WTC11 (cell line): ENCODE results near the gene TRIM42. TPM values are rescaled to one million over a fixed set of nuclear protein-coding genes. Genes with fewer than 3 reads are reported as not detected.

Source experiments
- ATAC-seq: fragments of 200-7000 bp; cut with Tn5 transposase; 2 replicates; pipeline ENCODE4 v1.10.0; 2021; ENCODE audit warnings: mild to moderate bottlenecking, moderate library complexity
- CTCF ChIA-PET: fragments of 300-600 bp; sonication (Branson Sonifier 250); formaldehyde crosslinking; loops from one replicate; lab custom pipeline; 2021; ENCODE audit warnings: antibody characterized with exemption; lab: Charles Lee
- POLR2A ChIA-PET: fragments of 350-600 bp; sonication (Branson Sonifier 250); formaldehyde crosslinking; loops from one replicate; lab custom pipeline; 2021; ENCODE audit warnings: antibody characterized with exemption; lab: Charles Lee
- DNase-seq: peaks from one replicate; pipeline ENCODE4 v3.0.0; 2021; ENCODE audit warnings: low spot score
- H3K27ac Mint-ChIP-seq: 2 replicates; pipeline ENCODE4 v1.8.0; 2021; ENCODE audit warnings: mixed read lengths
- H3K27me3 Mint-ChIP-seq: 2 replicates; pipeline ENCODE4 v1.8.0; 2021; ENCODE audit warnings: low read depth, mild to moderate bottlenecking, moderate library complexity, mixed read lengths
- H3K36me3 Mint-ChIP-seq: 2 replicates; pipeline ENCODE4 v1.8.0; 2021; ENCODE audit warnings: mixed read lengths
- H3K4me1 Mint-ChIP-seq: 2 replicates; pipeline ENCODE4 v1.8.0; 2022; ENCODE audit warnings: mixed read lengths
- H3K4me3 Mint-ChIP-seq: 2 replicates; pipeline ENCODE4 v1.8.0; 2021; ENCODE audit warnings: mild to moderate bottlenecking, moderate library complexity, mixed read lengths
- H3K9me3 Mint-ChIP-seq: 2 replicates; pipeline ENCODE4 v1.8.0; 2021; ENCODE audit warnings: mixed read lengths
- AFF4 ChIP-seq: sonication (generic); formaldehyde crosslinking; IDR thresholded peaks from 2 replicates; pipeline ENCODE4 v1.8.1; 2023; ENCODE audit warnings: mild to moderate bottlenecking, missing genetic modification reagents, borderline replicate concordance
- CREM ChIP-seq: sonication (generic); formaldehyde crosslinking; IDR thresholded peaks from 2 replicates; pipeline ENCODE4 v1.8.1; 2022; ENCODE audit warnings: mild to moderate bottlenecking, missing genetic modification reagents, moderate library complexity
- FOXJ3 ChIP-seq: sonication (generic); formaldehyde crosslinking; IDR thresholded peaks from 2 replicates; pipeline ENCODE4 v1.9.0; 2021; ENCODE audit warnings: missing genetic modification reagents, mild to moderate bottlenecking, borderline replicate concordance
- FOXP1 ChIP-seq: sonication (generic); formaldehyde crosslinking; IDR thresholded peaks from 2 replicates; pipeline ENCODE4 v1.8.0; 2022; ENCODE audit warnings: missing genetic modification reagents, mild to moderate bottlenecking, moderate library complexity, borderline replicate concordance
- GABPB1 ChIP-seq: sonication (generic); formaldehyde crosslinking; IDR thresholded peaks from 2 replicates; pipeline ENCODE4 v1.8.1; 2023; ENCODE audit warnings: mild to moderate bottlenecking, missing genetic modification reagents
- IRF2 ChIP-seq: sonication (generic); formaldehyde crosslinking; IDR thresholded peaks from 2 replicates; pipeline ENCODE4 v1.8.0; 2022; ENCODE audit warnings: low read depth, missing genetic modification reagents, borderline replicate concordance
- JUN ChIP-seq: sonication (generic); formaldehyde crosslinking; IDR thresholded peaks from 2 replicates; pipeline ENCODE4 v1.8.0; 2023; ENCODE audit warnings: mild to moderate bottlenecking, missing genetic modification reagents
- NFATC4 ChIP-seq: fragments of 250-450 bp; sonication (Bioruptor Pico); IDR thresholded peaks from 2 replicates; pipeline ENCODE4 v1.9.0; 2021; ENCODE audit warnings: mild to moderate bottlenecking
- NFE2L1 ChIP-seq: sonication (generic); formaldehyde crosslinking; IDR thresholded peaks from 2 replicates; pipeline ENCODE4 v1.8.1; 2023; ENCODE audit warnings: missing genetic modification reagents
- NR1H2 ChIP-seq: sonication (generic); formaldehyde crosslinking; IDR thresholded peaks from 2 replicates; pipeline ENCODE4 v1.9.0; 2021; ENCODE audit warnings: mild to moderate bottlenecking, moderate library complexity, missing genetic modification reagents
- NR2C2 ChIP-seq: sonication (generic); formaldehyde crosslinking; IDR thresholded peaks from 2 replicates; pipeline ENCODE4 v1.8.0; 2022; ENCODE audit warnings: mild to moderate bottlenecking, missing genetic modification reagents
- NR3C1 ChIP-seq: sonication (generic); formaldehyde crosslinking; conservative IDR thresholded peaks from 2 replicates; pipeline ENCODE4 v1.8.1; 2023; ENCODE audit warnings: low read depth, mild to moderate bottlenecking, missing genetic modification reagents
- RORB ChIP-seq: fragments of 250-450 bp; sonication (Bioruptor Pico); IDR thresholded peaks from 2 replicates; pipeline ENCODE4 v1.9.0; 2021; ENCODE audit warnings: mild to moderate bottlenecking
- TCF7 ChIP-seq: sonication (generic); formaldehyde crosslinking; IDR thresholded peaks from 2 replicates; pipeline ENCODE4 v1.8.0; 2022; ENCODE audit warnings: mild to moderate bottlenecking, low read depth, missing genetic modification reagents, moderate library complexity
- TEAD1 ChIP-seq: sonication (generic); formaldehyde crosslinking; IDR thresholded peaks from 2 replicates; pipeline ENCODE4 v1.8.0; 2022; ENCODE audit warnings: mild to moderate bottlenecking, missing genetic modification reagents
- ZNF219 ChIP-seq: sonication (generic); formaldehyde crosslinking; IDR thresholded peaks from 2 replicates; pipeline ENCODE4 v1.8.0; 2023; ENCODE audit warnings: missing genetic modification reagents, mild to moderate bottlenecking, borderline replicate concordance
- total RNA-seq: library from RNA; stranded (reverse); gene quantifications from 3 replicates; pipeline ENCODE4 v1.2.3, GENCODE V29; 2021
- TF ChIP-seq, protein P1 (sequence below): fragments of 250-450 bp; sonication (Bioruptor Pico); conservative IDR thresholded peaks from 2 replicates; pipeline ENCODE4 v1.9.0; 2021; ENCODE audit warnings: mild to moderate bottlenecking
- TF ChIP-seq, protein P2 (sequence below): sonication (generic); formaldehyde crosslinking; IDR thresholded peaks from 2 replicates; pipeline ENCODE4 v1.8.0; 2022; ENCODE audit warnings: mild to moderate bottlenecking, missing genetic modification reagents
- TF ChIP-seq, protein P3 (sequence below): fragments of 250-450 bp; sonication (Bioruptor Pico); IDR thresholded peaks from 2 replicates; pipeline ENCODE4 v1.9.0; 2021; ENCODE audit warnings: mild to moderate bottlenecking, borderline replicate concordance
- TF ChIP-seq, protein P4 (sequence below): fragments of 250-450 bp; sonication (Bioruptor Pico); IDR thresholded peaks from 2 replicates; pipeline ENCODE4 v1.9.0; 2021; ENCODE audit warnings: mild to moderate bottlenecking

Gene TRIM42
- total RNA-seq, 1 experiment from 2014 or later, result not detected

DNA sequence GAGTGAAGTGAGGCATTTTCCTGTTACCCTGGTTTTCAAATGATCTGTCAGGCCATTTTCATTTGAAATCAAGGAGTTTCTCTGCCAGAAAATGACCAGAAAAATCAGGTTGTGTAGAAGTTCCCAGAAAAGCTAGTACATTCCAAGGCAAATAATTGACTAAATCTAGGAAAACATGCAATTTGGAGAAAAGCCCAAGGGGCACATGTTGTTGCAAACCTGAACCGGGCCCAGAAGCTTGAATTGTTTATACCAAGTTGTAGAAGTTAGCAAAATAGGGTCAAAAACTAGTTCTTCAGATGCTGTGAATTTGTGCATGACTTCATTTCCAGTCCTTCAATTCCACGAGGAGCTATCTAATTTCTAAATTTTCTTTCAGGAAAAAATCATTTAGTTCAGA, 31.0 kb downstream of the TRIM42 start:
- no peak for ATAC-seq
- no peak overlapping the region for H3K4me3 Mint-ChIP-seq
- TF ChIP-seq NFE2L1, result no peak
- no peak for TF ChIP-seq CREM (CRISPR knock-in tag)
- no peak for TF ChIP-seq NR2C2 (CRISPR knock-in tag)
- no peak for TF ChIP-seq GABPB1 (CRISPR knock-in tag)
- TF ChIP-seq JUN, result no peak
- peaks cover 5% of the 10 kb centered on the region for H3K27me3 Mint-ChIP-seq
- DNase-seq, result no peak
- ChIA-PET CTCF (no interaction called here), POLR2A (no interaction called here)
- peaks cover 2% of the 10 kb centered on the region for H3K4me1 Mint-ChIP-seq
- peaks cover 36% of the 10 kb centered on the region for H3K9me3 Mint-ChIP-seq
- no peak overlapping the region for H3K27ac Mint-ChIP-seq
- peaks cover 16% of the 10 kb centered on the region for H3K36me3 Mint-ChIP-seq

GRCh38 chr3:140709751-140710150, 31.9 kb downstream of the TRIM42 start:
- DNase-seq (no peak), ATAC-seq (no peak)
- H3K4me3 Mint-ChIP-seq, result no peak overlapping the region
- peaks cover 34% of the 10 kb centered on the region for H3K9me3 Mint-ChIP-seq
- TF ChIP-seq ZNF219 (CRISPR knock-in tag) (no peak), TEAD1 (CRISPR knock-in tag) (no peak), JUN (no peak), TCF7 (no peak)
- TF ChIP-seq, protein P1, sequence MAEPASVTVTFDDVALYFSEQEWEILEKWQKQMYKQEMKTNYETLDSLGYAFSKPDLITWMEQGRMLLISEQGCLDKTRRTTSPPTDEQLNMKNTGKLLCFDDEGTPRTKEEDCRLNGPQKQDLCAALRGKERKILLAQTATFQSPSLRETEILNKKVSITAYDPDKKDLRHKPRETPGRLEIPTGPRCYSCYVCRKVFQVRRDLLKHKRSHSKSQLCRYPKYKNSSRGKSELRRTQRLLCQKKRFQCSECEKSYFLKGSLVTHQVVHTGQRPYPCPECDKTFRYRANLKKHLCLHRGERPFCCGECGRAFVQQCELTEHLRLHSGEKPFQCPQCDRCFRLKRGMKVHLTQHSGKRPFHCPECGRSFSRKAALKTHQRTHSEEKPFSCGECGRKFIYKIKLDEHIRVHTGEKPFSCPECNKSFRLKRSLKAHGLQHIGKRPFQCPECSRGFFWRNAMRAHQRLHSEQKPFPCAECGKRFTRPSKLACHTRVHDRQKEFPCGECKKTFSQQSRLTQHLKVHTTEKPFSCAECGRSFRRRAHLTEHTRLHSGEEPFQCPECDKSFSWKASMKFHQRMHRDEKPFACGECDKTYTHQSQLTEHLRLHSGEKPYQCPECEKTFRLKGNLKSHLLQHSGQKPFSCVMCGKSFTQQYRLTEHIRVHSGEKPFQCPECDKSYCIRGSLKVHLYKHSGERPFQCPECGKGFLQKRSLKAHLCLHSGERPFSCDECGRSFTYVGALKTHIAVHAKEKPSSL (CRISPR knock-in tag), result no peak
- TF ChIP-seq, protein P2, sequence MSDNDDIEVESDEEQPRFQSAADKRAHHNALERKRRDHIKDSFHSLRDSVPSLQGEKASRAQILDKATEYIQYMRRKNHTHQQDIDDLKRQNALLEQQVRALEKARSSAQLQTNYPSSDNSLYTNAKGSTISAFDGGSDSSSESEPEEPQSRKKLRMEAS (CRISPR knock-in tag), result no peak
- no peak overlapping the region for H3K27ac Mint-ChIP-seq
- peaks cover 12% of the 10 kb centered on the region for H3K4me1 Mint-ChIP-seq
- ChIA-PET POLR2A (no interaction called here), CTCF (no interaction called here)
- peaks cover 14% of the 10 kb centered on the region for H3K36me3 Mint-ChIP-seq
- H3K27me3 Mint-ChIP-seq, result peaks cover 5% of the 10 kb centered on the region

- Mint-ChIP-seq H3K4me1 (peaks cover 18% of the 10 kb centered on the region), H3K36me3 (peaks cover 10% of the 10 kb centered on the region), H3K9me3 (peaks cover 23% of the 10 kb centered on the region), H3K27me3 (peaks cover 5% of the 10 kb centered on the region)
- POLR2A ChIA-PET, result no interaction called here
- no peak for TF ChIP-seq RORB
- TF ChIP-seq CREM (CRISPR knock-in tag), result no peak
- no peak for TF ChIP-seq GABPB1 (CRISPR knock-in tag)
- TF ChIP-seq NR1H2, result no peak
- TF ChIP-seq AFF4 (CRISPR knock-in tag), result no peak
- TF ChIP-seq NFATC4 (CRISPR knock-in tag), result no peak
- TF ChIP-seq NR3C1 (CRISPR knock-in tag), result no peak
- no peak for TF ChIP-seq FOXJ3
- TF ChIP-seq, protein P3, sequence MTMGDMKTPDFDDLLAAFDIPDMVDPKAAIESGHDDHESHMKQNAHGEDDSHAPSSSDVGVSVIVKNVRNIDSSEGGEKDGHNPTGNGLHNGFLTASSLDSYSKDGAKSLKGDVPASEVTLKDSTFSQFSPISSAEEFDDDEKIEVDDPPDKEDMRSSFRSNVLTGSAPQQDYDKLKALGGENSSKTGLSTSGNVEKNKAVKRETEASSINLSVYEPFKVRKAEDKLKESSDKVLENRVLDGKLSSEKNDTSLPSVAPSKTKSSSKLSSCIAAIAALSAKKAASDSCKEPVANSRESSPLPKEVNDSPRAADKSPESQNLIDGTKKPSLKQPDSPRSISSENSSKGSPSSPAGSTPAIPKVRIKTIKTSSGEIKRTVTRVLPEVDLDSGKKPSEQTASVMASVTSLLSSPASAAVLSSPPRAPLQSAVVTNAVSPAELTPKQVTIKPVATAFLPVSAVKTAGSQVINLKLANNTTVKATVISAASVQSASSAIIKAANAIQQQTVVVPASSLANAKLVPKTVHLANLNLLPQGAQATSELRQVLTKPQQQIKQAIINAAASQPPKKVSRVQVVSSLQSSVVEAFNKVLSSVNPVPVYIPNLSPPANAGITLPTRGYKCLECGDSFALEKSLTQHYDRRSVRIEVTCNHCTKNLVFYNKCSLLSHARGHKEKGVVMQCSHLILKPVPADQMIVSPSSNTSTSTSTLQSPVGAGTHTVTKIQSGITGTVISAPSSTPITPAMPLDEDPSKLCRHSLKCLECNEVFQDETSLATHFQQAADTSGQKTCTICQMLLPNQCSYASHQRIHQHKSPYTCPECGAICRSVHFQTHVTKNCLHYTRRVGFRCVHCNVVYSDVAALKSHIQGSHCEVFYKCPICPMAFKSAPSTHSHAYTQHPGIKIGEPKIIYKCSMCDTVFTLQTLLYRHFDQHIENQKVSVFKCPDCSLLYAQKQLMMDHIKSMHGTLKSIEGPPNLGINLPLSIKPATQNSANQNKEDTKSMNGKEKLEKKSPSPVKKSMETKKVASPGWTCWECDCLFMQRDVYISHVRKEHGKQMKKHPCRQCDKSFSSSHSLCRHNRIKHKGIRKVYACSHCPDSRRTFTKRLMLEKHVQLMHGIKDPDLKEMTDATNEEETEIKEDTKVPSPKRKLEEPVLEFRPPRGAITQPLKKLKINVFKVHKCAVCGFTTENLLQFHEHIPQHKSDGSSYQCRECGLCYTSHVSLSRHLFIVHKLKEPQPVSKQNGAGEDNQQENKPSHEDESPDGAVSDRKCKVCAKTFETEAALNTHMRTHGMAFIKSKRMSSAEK (CRISPR knock-in tag), result no peak
- TF ChIP-seq, protein P4, sequence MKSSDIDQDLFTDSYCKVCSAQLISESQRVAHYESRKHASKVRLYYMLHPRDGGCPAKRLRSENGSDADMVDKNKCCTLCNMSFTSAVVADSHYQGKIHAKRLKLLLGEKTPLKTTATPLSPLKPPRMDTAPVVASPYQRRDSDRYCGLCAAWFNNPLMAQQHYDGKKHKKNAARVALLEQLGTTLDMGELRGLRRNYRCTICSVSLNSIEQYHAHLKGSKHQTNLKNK, result no peak
- TF ChIP-seq ZNF219 (CRISPR knock-in tag), result no peak
- TF ChIP-seq FOXP1 (CRISPR knock-in tag), result no peak
- no peak for TF ChIP-seq IRF2 (CRISPR knock-in tag)
- TF ChIP-seq, all 79 proteins: peak for 0
- Mint-ChIP-seq H3K4me3 (no peak overlapping the region), H3K27ac (no peak overlapping the region)
- CTCF ChIA-PET, result no interaction called here
- DNase-seq (no peak), ATAC-seq (no peak)
Observed at GRCh38 chr3:140710711-140711389, 33.0 kb downstream of the TRIM42 start.
